Progenitor cell of endocrine pancreas (in vitro differentiated cells): ENCODE data around the gene SVEP1. TPM values are rescaled to one million over a fixed set of nuclear protein-coding genes. Genes with fewer than 3 reads are reported as not detected.
A peak's percentile ranks its signal among the peaks of the same experiment; 100 is the strongest.

Source experiments
- DNase-seq: peaks from one replicate; pipeline ENCODE4 v3.0.0; 2021; ENCODE audit warnings: low spot score; ENCODE audit not compliant: unreplicated experiment
- H3K27ac Mint-ChIP-seq: 2 replicates; pipeline ENCODE4 v1.8.0; 2021; ENCODE audit warnings: mild to moderate bottlenecking, moderate library complexity, mixed read lengths
- H3K27me3 Mint-ChIP-seq: 2 replicates; pipeline ENCODE4 v1.8.0; 2021; ENCODE audit warnings: mixed read lengths
- H3K36me3 Mint-ChIP-seq: 2 replicates; pipeline ENCODE4 v1.8.0; 2022; ENCODE audit warnings: mixed read lengths; ENCODE audit not compliant: insufficient read depth
- H3K4me1 Mint-ChIP-seq: 2 replicates; pipeline ENCODE4 v1.8.0; 2021; ENCODE audit warnings: low read depth, mixed read lengths
- H3K4me3 Mint-ChIP-seq: 2 replicates; pipeline ENCODE4 v1.8.0; 2021; ENCODE audit warnings: low read depth, mild to moderate bottlenecking, moderate library complexity, mixed read lengths
- H3K9me3 Mint-ChIP-seq: 2 replicates; pipeline ENCODE4 v1.8.0; 2021; ENCODE audit warnings: low read depth, mixed read lengths
- total RNA-seq: library from RNA; stranded (reverse); gene quantifications from 2 replicates; pipeline ENCODE4 v1.2.1, GENCODE V29; 2021
- TF ChIP-seq, protein P1 (sequence below): fragments of 200-600 bp; sonication (generic); IDR thresholded peaks from one replicate; pipeline ENCODE4 v1.5.0; 2021; ENCODE audit warnings: antibody characterized with exemption, mild to moderate bottlenecking; ENCODE audit not compliant: unreplicated experiment

Gene SVEP1
- total RNA-seq, 1 donor from 2014 or later, result 0.26 TPM

DNA sequence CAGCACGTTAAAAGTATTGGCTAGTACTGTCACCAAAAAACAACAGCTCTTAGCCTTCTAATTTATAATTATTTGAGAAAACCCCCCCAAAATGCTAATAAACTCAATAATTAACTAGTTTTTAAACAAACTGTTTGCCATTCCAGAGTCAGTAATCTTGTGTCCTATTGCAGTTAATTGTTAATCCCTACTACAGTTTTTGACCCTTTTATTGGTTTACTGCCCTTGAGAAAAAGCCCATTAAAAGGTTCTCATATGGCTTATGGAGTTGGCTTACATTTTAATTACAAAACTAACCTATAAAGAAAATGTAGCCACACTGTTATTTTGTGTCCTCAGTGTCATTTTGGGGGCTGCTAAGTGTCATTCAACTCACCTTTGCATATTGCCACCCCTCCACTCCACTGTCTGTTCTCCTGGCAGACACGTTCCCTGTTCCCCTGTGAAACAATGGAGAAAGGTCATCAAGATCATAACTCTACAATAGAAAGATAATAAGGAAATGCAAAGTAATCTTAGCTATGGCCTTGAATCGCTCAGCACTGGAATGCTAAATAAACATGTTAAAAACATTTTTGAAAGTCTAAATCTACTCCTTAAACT lies 190.3 kb downstream of the SVEP1 start:
- Mint-ChIP-seq H3K4me3 (no peak overlapping the region), H3K27ac (peak overlapping the region; percentile 14), H3K4me1 (peaks cover 8% of the 10 kb centered on the region), H3K27me3 (no peaks in the 10 kb centered on the region), H3K36me3 (no peaks in the 10 kb centered on the region), H3K9me3 (peaks cover 3% of the 10 kb centered on the region)
- TF ChIP-seq, protein P1, sequence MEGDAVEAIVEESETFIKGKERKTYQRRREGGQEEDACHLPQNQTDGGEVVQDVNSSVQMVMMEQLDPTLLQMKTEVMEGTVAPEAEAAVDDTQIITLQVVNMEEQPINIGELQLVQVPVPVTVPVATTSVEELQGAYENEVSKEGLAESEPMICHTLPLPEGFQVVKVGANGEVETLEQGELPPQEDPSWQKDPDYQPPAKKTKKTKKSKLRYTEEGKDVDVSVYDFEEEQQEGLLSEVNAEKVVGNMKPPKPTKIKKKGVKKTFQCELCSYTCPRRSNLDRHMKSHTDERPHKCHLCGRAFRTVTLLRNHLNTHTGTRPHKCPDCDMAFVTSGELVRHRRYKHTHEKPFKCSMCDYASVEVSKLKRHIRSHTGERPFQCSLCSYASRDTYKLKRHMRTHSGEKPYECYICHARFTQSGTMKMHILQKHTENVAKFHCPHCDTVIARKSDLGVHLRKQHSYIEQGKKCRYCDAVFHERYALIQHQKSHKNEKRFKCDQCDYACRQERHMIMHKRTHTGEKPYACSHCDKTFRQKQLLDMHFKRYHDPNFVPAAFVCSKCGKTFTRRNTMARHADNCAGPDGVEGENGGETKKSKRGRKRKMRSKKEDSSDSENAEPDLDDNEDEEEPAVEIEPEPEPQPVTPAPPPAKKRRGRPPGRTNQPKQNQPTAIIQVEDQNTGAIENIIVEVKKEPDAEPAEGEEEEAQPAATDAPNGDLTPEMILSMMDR, result no peak
- no peak for DNase-seq

DNA sequence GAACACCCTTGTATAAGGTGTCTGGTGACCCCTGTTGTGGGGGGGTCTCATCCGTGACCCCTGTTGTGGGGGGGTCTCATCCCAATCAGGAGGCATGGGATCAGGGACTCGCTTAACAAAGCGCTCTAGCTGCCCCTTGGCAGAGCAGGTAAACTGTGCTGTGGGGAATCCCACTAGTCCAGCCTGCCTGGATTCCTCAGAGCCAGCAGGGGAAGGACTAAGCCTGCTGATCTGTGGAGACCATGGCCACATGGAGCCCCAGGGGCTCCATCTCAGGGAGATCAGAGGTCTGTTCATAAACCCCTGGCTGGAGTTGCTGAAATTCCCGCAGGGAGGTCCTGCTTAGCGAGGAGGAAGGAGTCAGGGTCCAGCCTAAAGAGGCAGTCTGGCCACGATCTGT lies 196.1 kb downstream of the SVEP1 start:
- TF ChIP-seq, protein P1, result no peak
- no peak for DNase-seq
- no peaks in the 10 kb centered on the region for H3K36me3 Mint-ChIP-seq
- no peak overlapping the region for H3K4me3 Mint-ChIP-seq
- H3K4me1 Mint-ChIP-seq, result peaks cover under 1% of the 10 kb centered on the region
- peaks cover 9% of the 10 kb centered on the region for H3K9me3 Mint-ChIP-seq
- no peak overlapping the region for H3K27ac Mint-ChIP-seq
- peaks cover 4% of the 10 kb centered on the region for H3K27me3 Mint-ChIP-seq

DNA sequence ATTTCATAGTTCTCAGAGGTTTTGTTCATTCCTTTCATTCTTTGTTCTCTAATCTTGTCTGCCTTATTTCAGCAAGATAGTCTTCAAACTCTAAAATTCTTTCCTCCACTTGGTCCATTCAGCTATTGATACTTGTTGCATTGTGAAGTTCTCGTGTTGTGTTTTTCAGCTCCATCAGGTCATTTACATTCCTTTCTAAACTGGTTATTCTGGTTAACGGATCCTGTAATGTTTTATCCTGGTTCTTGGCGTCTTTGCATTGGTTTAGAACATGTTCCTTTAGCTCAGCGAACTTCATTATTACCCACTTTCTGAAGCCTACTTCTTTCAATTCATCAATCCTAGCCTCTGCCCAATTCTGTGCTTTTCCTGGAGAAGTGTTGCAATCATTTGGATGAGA lies 196.8 kb downstream of the SVEP1 start:
- no peak for DNase-seq
- Mint-ChIP-seq H3K36me3 (no peaks in the 10 kb centered on the region), H3K4me3 (no peak overlapping the region), H3K4me1 (no peaks in the 10 kb centered on the region), H3K27ac (no peak overlapping the region), H3K27me3 (peaks cover 10% of the 10 kb centered on the region), H3K9me3 (peaks cover 9% of the 10 kb centered on the region)
- TF ChIP-seq, protein P1, result no peak

DNA sequence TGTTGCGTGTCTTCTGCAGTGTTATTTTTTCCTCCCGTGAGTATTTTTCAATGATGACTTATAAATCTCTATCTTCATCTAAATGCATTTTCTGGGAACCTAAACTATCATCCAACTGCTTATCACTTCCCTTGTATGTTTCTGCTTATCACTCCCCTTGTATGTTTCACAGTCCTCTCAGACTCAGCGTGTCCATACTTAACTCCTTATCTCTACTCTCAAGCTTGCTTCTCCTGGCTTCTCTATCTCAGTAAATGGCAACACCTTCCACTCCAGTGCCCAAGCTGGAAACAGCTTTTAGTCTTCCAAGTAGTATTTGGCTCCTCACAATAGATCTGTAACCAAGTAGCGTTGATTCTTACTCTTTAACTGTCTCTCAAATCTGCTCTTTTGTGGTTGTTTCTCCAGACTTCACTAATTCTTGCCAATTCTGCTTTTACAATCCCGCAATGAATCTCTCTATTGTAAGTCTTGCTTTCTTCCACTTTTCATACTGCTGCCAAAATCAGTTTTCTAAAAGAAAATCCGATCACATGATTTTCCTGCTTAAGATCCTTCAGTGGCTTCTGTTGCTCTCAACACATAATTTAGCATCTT lies 208.0 kb downstream of the SVEP1 start:
- Mint-ChIP-seq H3K36me3 (no peaks in the 10 kb centered on the region), H3K27me3 (no peaks in the 10 kb centered on the region), H3K4me1 (peaks cover 1% of the 10 kb centered on the region), H3K27ac (no peak overlapping the region), H3K9me3 (no peaks in the 10 kb centered on the region), H3K4me3 (no peak overlapping the region)
- TF ChIP-seq, protein P1, result no peak
- DNase-seq, result no peak

DNA sequence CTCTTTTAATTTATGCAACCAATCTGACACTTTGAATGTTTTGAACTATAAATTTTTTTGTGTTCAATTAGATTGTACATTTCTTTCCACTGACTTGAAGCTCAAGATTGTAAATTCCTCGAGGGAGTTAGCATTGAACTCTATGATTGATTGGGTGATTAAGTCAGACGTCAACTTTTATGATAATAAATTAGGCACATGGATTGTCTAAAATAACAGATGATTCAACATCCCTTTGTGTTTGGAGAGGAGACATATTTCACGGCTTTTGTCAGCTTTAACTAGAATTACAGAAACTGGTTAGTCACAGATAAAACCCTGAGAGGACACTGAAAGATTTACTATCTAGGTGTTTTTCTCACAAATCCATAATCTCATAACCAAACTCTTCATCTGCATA lies 209.2 kb downstream of the SVEP1 start:
- H3K4me1 Mint-ChIP-seq, result peaks cover 1% of the 10 kb centered on the region
- no peak for DNase-seq
- no peaks in the 10 kb centered on the region for H3K36me3 Mint-ChIP-seq
- no peaks in the 10 kb centered on the region for H3K9me3 Mint-ChIP-seq
- TF ChIP-seq, protein P1, result no peak
- no peak overlapping the region for H3K4me3 Mint-ChIP-seq
- no peaks in the 10 kb centered on the region for H3K27me3 Mint-ChIP-seq
- H3K27ac Mint-ChIP-seq, result no peak overlapping the region
